GM19463 (cell line): ENCODE data around the gene CDC7.

Experiments used
- ATAC-seq: cut with Tn5 transposase; IDR thresholded peaks from one replicate; pipeline ENCODE4 v1.9.1; 2021; ENCODE audit warnings: mild to moderate bottlenecking, moderate library complexity; ENCODE audit not compliant: unreplicated experiment

The CDC7 gene

GRCh38 chr1:91546876-91547275 is 46.2 kb downstream of the CDC7 start:
- no peak for ATAC-seq

GRCh38 chr1:91548376-91549040 is 47.9 kb downstream of the CDC7 start:
- no peak for ATAC-seq

- ATAC-seq: no peak
These were observed 48.5 kb downstream of the CDC7 start for GRCh38 chr1:91549041-91549735.

- no peak for ATAC-seq
These were observed 50.3 kb downstream of the CDC7 start for GRCh38 chr1:91550961-91551360.

- ATAC-seq: no peak
These were observed 51.4 kb downstream of the CDC7 start for GRCh38 chr1:91552091-91552490.

GRCh38 chr1:91552596-91552995 is 51.9 kb downstream of the CDC7 start:
- ATAC-seq: no peak

GRCh38 chr1:91553177-91553591 is 52.5 kb downstream of the CDC7 start:
- no peak for ATAC-seq

GRCh38 chr1:91555074-91555730 is 54.6 kb downstream of the CDC7 start:
- no peak for ATAC-seq

- ATAC-seq: no peak
These were observed 55.3 kb downstream of the CDC7 start for GRCh38 chr1:91555821-91556531.

- no peak for ATAC-seq
These were observed 55.9 kb downstream of the CDC7 start for GRCh38 chr1:91556556-91556955.

- ATAC-seq: no peak
These were observed 56.5 kb downstream of the CDC7 start for GRCh38 chr1:91557039-91557690.

GRCh38 chr1:91557826-91558225 is 57.2 kb downstream of the CDC7 start:
- no peak for ATAC-seq

GRCh38 chr1:91559046-91559750 is 58.5 kb downstream of the CDC7 start:
- ATAC-seq: no peak

GRCh38 chr1:91559838-91560565 is 59.4 kb downstream of the CDC7 start:
- ATAC-seq: no peak

- ATAC-seq: no peak
These were observed 64.4 kb downstream of the CDC7 start for GRCh38 chr1:91564888-91565701.

GRCh38 chr1:91567583-91567982 is 66.9 kb downstream of the CDC7 start:
- ATAC-seq: no peak

- no peak for ATAC-seq
These were observed 67.6 kb downstream of the CDC7 start for GRCh38 chr1:91568261-91568660.

GRCh38 chr1:91569411-91570119 is 68.9 kb downstream of the CDC7 start:
- ATAC-seq: no peak
